GM19455 (cell line): ENCODE results near the gene MBP.
"Not testable (repeated sequence)": the region's sequence is repeated elsewhere in the genome, so short reads cannot be mapped to it uniquely, and the experiment has no call there.

ENCODE experiments used
- ATAC-seq: cut with Tn5 transposase; IDR thresholded peaks from one replicate; pipeline ENCODE4 v1.9.1; 2021; ENCODE audit not compliant: unreplicated experiment

The MBP gene

DNA sequence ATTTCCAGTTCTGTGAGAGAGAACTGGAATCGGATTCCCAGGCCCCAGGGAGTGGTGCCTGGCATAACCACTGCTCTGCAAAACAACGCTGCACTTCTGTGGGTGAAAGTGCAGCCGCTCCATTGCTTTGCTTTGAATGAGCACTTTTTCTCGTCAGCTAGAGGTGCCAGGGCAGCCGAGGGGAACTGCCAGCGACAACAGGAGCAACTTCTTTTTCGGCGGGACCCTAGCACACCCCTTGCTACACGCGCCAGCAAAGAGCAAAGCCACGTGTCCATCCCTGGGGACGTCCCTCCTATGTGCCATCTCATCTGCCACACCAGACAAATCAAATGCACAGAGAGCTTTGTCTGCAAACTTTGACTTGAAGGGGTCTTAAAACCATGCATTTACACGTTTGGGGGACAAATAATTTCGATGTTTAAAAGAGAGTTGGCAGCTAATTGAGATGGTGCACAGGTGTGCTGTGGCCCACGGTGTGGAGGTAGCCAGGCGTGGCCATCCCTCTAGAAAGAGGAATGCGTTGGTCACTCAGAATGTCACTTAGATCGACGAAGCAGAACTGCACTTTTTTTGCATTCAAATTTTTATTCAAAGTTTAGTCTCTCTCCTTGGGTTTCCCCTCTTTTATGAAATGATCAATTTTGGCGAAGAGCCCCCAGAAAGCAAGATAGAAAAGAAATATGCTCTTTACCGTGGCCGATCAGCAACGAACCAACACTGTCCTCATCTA is 151.8 kb downstream of the MBP start:
- ATAC-seq = no peak

DNA sequence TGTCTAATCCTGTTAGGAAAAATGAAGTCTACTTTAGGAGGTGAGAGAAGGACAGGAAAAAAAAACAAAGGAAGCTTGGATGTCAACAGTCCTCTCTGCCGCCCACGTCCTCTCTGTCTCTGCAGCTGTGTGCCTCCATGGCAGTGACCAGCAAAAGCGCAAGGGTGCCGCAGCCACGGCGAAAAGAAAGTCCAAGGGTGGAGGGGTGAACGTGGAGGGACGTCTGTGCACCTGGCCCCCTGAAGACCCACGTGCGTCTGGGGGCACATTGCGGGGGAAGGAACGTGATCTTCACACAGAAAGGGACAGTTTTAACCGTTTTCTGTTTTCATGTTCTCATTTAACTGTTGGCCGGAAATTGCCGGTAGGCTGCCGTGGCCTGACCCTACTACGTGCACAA is 152.7 kb downstream of the MBP start:
- no peak for ATAC-seq

- ATAC-seq = no peak
Observed at GRCh38 chr18:76979111-76979751, 153.4 kb downstream of the MBP start.

DNA sequence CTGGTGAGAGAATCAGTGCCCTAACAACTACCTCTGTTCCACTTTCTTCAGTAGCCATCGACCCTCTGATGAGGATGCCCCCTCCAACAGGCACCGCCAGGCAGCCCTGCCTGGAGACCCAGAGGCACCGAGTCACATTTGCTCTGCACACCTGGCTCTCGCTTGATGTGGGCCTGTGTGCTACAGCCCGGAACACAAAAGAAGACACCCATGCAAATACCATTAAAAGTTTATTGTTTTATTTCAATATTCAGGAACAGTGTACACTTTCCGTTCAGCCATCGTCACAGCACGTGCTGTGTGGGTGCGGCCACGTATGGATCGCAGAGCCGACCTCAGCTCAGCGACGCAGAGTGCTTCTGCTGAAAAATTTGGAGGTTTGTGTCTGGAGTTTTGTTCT is 154.0 kb downstream of the MBP start:
- no peak for ATAC-seq

- no peak for ATAC-seq
Observed at GRCh38 chr18:76977684-76978232, 154.8 kb downstream of the MBP start.

DNA sequence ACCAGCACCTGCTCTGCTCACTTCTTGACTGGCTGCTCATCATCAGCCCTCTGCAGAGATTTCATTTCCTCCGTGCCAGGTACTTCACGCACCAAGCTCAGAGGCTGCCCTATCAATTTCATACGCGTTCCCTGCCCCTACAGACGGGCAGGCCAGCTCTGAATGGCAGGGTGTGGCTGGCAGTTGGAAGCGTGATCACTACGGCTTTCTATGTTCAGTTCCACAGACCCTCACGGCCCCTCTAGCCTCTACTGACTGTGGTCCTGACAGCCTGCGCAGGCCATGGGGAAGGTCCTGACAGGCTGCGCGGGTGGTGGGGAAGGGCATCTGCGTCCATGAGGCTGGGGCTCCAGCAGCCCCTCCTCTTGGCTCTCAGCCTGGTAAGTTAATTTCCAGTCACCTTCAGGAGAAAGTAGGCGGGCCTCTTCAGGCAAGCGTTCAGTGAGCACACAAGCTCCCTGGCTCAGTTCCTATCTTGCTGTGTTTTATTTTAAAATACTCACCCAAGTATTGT is 155.4 kb downstream of the MBP start:
- no peak for ATAC-seq

DNA sequence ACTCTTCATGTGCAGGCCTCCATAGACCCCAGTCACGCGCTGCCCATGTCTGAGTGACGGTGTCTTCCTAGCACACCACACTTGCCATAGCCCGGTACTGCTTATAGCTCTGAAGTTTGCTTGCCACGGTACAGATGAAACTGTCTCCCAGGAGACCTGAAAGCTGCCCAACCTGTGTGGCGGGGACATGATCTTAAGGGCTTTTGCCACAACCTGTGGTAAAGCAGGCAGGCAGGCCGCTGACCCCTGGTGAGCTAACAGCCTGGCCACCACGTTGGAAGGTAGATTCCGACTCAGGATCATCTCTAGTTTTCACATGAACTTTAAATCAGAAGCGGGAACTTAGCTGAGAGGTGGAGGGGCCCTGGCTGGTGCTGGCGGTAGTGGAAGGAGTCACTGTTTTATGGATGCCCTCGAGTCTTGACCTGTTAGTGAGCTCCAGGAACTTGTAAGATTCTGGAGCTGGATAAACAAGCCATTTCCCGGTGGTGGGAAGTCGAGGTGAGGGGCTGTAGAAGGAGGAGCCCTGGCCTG is 156.9 kb downstream of the MBP start:
- ATAC-seq = no peak

GRCh38 chr18:76974386-76974785 is 158.2 kb downstream of the MBP start:
- no peak for ATAC-seq

DNA sequence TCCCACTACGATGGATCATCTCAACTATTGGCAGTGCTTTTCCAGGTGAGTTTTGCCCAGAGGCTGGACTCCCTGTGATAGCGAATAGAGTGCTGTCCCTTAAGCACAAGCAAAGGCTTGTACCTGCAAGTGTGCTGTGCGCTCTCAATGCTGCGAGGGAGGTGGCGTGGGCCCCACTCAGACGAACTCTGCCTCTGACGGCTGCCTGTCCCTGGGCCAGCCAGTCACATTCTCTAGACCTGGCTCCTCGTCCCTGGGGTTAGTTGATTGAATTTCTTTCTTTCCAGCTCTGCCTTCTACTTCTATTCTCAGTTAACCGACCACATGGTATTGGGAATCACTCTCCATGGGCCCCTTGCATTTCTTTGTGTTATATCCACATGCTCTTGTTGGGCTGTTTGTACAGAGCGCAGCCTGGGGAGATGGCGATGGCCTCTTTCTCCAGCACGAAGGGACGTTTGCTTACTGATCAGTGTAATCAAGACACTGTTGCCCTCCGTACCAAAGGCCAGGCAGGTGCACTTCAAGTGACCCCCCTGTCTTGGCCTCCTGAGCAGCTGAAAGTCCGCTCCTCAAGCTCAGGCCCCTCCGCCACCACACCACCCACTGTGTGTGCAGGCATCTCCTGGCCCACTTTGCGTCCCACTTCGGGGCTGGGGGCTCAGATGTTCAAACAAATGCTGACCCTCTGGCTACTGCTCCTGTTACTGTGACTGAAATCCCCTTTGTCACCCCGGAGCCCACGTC is 158.9 kb downstream of the MBP start:
- no peak for ATAC-seq

DNA sequence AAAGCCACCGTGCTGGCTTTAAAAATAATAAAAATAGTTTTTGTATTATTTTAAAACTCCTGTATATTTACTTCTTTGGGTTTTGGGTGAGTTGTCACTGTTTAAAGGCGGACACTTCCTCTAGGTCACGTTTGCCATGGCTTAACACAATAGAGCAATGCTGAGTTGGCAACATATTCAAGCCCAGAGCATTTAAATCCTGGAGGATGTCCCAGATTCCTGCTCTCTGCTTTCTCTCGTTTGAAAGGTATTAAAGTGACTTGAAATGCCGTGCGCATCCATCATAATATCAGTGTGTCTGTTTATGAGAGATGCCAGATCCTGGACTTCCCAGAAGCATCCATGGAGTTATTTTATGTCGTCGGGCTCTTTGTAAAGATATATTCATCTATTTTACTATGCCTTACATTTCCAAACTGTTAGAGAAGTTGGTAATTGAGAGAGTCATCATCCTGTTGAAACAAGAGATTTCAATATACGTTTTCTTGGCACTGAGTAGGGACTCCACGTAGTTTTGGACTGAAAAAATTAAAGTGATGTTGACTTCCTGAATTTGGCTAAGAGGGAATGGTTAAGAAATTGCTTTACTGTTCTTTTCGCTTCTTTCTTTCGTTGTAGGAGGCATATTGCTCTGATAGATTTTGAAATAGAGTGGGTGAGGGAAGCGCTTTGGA is 159.6 kb downstream of the MBP start:
- ATAC-seq = no peak

DNA sequence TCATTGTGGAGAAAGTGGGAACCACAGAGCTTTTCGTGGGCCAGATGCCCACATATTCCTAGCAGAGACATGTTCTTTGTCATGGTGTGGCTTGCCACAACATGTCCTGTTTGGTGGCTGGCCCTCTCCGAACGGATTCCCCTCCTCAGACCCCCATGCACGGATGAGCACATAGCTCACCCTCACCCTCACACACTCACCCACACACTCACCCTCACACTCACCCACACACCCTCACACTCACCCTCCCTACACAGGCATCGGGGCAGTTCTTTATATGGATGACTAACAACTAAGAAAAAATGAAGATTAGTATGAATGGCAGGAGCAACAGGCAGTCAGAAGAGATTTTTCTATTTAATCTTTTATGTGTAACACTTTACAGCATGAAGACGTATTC is 160.3 kb downstream of the MBP start:
- no peak for ATAC-seq

GRCh38 chr18:76970770-76971559 is 161.6 kb downstream of the MBP start:
- no peak for ATAC-seq

GRCh38 chr18:76967721-76968472 is 164.7 kb downstream of the MBP start:
- ATAC-seq = no peak

GRCh38 chr18:76967299-76967698 is 165.3 kb downstream of the MBP start:
- ATAC-seq = not testable (repeated sequence)

- peak; percentile 62 for ATAC-seq
Observed at GRCh38 chr18:76965555-76966151, 166.9 kb downstream of the MBP start.

DNA sequence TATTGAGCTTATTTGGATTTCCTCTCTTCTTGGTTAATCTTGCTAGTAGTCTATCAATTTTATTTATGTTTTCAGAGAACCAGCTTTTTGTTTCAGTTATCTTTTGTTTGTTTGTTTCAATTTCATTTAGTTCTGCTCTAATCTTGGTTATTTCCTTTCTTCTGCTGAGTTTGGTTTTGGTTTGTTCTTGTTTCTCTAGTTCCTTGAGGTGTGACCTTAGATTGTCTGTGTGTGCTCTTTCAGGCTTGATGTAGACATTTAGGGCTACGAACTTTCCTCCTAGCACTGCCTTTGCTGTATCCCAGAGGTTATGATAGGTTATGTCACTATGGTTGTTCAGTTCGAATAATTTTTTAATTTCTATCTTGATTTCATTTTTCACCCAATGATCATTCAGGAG is 168.6 kb downstream of the MBP start:
- ATAC-seq = peak; percentile 41

- no peak for ATAC-seq
Observed at GRCh38 chr18:76962851-76963250, 169.7 kb downstream of the MBP start.

DNA sequence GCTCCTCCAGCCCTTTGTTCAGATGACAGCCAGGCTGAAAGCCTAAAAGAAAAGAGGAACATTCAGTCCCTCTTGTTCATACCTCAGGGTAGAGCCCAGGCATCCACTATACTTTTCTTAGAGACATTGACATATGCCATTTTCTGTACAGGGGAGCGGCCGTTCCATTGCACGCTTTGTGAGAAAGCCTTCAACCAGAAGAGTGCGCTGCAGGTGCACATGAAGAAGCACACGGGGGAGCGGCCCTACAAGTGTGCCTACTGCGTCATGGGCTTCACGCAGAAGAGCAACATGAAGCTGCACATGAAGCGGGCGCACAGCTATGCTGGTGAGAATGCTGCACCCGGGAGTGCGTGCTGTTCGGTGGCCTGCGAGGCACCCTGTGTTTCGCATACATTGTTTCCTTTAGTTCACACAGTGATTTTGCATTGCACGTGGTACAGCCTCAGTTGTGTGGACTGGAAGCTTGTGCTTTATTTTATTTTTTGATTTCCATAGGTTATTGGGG is 172.0 kb downstream of the MBP start:
- ATAC-seq = no peak

GRCh38 chr18:76959605-76960004 is 173.0 kb downstream of the MBP start:
- no peak for ATAC-seq
